ENCODE results near the gene CCDC12.

DNA sequence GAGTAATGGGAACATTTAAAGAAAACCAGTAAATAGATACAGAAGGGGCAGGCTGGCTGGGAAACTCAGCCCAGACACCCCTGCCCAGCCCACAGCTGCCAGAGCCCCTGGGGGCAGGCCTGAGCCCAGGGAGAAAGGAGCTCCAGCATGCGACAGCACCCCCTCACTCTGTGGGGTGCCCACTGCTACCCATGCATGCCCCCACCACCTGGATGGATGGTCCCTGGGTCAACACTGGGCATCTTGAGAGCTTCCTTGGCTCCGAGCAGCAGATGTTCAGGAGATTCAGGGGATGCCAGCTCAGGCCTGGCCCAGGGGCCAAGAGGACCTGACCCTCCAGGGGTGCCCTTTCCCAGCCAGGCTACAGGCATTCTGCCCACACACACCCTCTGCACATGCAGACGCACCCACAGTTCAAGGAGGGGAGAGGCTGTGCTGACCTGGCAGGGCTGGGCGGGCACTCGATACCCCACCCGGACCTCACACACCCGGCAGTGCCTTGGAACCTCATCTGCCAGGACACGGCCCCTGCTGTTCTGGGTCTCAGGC is 67.5 kb downstream of the CCDC12 start:
- TF ChIP-seq, protein P1, sequence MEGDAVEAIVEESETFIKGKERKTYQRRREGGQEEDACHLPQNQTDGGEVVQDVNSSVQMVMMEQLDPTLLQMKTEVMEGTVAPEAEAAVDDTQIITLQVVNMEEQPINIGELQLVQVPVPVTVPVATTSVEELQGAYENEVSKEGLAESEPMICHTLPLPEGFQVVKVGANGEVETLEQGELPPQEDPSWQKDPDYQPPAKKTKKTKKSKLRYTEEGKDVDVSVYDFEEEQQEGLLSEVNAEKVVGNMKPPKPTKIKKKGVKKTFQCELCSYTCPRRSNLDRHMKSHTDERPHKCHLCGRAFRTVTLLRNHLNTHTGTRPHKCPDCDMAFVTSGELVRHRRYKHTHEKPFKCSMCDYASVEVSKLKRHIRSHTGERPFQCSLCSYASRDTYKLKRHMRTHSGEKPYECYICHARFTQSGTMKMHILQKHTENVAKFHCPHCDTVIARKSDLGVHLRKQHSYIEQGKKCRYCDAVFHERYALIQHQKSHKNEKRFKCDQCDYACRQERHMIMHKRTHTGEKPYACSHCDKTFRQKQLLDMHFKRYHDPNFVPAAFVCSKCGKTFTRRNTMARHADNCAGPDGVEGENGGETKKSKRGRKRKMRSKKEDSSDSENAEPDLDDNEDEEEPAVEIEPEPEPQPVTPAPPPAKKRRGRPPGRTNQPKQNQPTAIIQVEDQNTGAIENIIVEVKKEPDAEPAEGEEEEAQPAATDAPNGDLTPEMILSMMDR (IDR thresholded peaks at IDR 0.05), result no peak
- TF ChIP-seq POLR2A (IDR thresholded peaks at IDR 0.05) (no peak), POLR2AphosphoS5 (IDR thresholded peaks at IDR 0.05) (no peak), EP300 (IDR thresholded peaks at IDR 0.05) (no peak)

All from suprapubic skin (tissue), 4 donors.